GM19395 (cell line): ENCODE data around the gene DPP10.
"Not testable (repeated sequence)": the region's sequence is repeated elsewhere in the genome, so short reads cannot be mapped to it uniquely, and the experiment has no call there.

Experiments
- ATAC-seq: cut with Tn5 transposase; IDR thresholded peaks from one replicate; pipeline ENCODE4 v1.9.1; 2021; ENCODE audit warnings: mild to moderate bottlenecking, moderate library complexity; ENCODE audit not compliant: unreplicated experiment

Gene DPP10

DNA sequence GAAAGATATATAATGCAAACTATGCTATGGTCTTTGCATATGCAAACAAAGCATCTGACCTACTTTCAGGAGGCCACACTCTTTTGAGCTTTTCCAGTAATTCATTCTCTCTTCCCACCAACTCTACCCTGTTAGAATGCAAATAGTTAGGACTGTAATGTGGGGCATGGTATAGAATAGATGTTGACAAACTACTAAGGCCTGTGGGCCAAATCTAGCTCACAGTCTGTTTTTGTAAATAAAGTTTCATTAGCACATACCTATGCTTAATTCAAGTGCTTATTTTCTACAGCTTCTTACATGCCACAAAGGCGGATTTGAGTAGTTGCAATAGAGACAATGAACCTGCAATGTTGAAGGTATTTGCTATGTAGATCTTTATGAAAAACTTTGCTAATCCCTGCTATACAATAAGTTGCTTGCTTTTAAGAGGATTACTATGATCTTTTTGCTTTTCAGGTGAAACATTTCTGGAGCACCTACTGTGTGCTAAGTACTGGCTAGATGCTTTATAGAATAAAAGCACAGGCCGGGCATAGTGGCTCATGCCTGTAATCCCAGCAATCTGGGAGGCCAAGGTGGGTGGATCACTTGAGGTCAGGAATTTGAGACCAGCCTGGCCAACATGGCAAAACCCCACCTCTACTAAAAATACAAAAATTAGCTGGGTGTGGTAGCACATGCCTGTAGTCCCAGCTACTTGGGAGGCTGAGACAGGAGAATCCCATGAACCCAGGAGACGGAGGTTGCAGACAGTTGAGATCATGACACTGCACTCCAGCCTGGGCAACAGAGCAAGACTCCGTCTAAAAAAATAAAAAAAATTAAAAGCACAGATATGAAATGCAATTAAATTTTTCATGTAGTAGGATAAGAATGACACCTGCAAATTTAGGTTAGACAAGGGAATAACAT lies 267.8 kb downstream of the DPP10 start:
- no peak for ATAC-seq

- ATAC-seq: no peak
These were observed 271.9 kb downstream of the DPP10 start for GRCh38 chr2:114714313-114714712.

DNA sequence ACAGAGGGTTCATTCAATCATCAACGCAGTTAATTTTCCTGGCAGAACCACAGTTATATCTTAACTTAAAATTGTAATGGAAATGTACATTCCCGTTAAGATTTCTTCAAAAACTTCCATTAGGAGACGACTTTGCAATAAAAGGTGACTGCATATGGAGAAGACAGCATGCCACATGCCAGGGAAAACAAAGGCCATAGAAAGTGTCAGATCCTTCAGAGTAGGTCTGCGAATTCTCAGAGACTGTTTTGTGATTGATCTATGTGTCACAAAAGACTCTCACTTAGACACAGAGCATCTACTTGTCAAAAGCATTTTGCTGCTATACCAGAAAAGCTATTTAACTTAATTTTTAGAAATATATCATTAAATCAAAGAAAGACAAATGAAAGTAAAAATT lies 274.6 kb downstream of the DPP10 start:
- no peak for ATAC-seq

DNA sequence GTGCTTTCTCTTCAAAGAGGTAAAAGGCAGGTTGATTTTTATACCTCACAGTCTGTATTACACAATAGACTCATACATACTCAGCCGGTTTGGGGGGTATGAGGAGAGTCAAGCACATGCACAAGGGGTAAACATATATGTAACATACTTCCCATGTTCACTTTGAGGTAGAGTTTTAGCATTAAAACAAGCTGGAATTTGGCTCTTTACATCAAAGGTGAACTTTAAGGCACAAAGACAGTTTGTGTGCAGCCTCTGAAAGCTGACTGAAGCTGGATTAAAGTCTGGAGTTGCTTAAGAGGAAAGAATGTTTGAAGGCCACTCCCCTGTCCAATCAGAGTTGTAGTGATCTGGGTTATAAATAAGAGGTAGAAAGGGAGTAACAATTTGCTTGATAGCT lies 282.0 kb downstream of the DPP10 start:
- no peak for ATAC-seq

- ATAC-seq: no peak
These were observed 284.6 kb downstream of the DPP10 start for GRCh38 chr2:114727012-114727411.

GRCh38 chr2:114728372-114728771 lies 285.9 kb downstream of the DPP10 start:
- no peak for ATAC-seq

DNA sequence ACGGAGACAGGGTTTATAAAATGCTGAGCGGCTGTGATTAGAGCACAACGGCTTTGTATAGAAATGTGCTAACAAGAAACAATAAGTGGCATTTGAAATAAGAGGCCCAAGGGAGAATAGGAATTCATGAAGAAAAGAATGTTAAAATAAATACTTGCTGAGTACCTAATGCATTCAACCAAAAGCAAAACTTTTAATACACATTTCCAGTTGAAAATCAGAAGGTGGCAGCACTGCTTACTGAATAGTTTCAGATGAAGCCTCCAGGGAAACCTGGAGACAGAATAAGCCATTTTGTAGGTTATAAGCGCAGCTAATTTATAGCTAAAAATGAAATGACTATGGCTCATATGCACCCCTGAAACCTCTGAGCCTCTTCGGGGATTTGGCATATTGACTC lies 286.6 kb downstream of the DPP10 start:
- ATAC-seq: no peak

- no peak for ATAC-seq
These were observed 292.7 kb downstream of the DPP10 start for GRCh38 chr2:114735126-114735525.

DNA sequence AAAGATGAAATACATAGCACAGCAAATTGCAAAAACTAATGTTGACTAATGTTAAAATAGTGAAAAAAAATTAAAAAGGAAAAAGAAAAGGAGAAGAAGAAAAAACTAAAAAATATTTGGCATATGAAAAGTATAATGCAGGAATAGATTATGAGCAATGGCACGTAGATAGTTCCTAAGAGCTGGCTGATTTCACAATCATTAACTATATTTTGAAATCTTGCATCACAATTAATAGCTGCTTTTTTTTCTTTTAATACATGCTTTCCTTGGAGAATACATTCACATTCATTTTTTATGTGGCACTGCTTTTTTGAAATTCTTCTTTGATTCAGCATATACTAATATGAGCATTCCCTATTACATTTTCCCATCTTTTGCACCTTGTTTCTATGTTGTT lies 299.8 kb downstream of the DPP10 start:
- ATAC-seq: no peak

- no peak for ATAC-seq
These were observed 303.3 kb downstream of the DPP10 start for GRCh38 chr2:114745700-114746099.

DNA sequence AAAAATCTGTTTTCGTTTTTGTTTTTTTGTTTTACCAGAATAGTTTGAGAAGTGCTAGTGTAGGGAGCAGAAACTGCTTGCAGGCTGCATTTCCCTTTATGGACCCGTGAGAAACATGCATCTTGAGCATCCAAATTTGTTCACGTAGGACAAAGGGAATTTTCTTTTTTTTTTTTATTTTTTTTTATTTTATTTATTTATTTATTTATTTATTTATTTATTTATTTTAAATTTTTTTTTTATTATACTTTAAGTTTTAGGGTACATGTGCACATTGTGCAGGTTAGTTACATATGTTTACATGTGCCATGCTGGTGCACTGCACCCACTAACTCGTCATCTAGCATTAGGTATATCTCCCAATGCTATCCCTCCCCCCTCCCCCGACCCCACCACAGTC lies 305.7 kb downstream of the DPP10 start:
- not testable (repeated sequence) for ATAC-seq

- ATAC-seq: no peak
These were observed 310.0 kb downstream of the DPP10 start for GRCh38 chr2:114752425-114752824.

DNA sequence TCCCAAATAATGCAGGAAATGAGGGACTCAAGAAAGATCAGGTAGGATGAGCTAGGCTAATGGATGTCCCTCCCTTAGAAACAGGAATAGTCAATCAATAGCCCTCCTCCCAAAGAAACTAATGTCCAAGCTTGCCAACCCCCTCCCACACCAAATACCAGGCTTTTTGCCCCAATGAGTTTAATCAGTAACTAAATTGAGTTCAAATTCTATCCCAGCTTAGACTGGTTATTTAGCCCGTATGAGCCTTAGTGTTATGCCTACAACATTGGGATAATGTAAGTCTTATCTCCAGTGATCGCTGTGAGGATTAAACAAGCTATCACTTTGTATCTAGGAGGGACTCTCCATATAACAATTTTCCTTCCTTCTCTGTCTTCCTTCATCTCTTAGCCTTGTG lies 310.7 kb downstream of the DPP10 start:
- no peak for ATAC-seq

- ATAC-seq: no peak
These were observed 312.6 kb downstream of the DPP10 start for GRCh38 chr2:114754907-114755563.

DNA sequence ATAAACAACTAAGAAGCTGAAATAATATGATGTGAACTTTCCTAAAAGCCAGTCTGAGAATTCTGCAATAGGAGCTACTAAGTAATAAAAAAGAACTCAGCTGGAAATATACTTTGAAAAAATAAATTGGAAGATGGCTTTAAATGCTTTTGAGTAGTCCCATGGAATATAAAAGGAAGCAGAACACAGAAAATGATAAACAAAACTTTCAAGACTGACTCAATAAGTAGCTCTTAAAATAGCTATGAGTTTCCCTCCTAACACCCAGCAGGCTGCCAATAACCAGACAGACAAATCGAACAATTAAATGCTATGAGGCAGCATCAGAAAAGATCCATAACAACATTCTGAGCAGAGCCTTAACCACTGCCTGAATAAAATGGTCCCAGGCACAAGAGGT lies 319.9 kb downstream of the DPP10 start:
- no peak for ATAC-seq

- ATAC-seq: no peak
These were observed 320.5 kb downstream of the DPP10 start for GRCh38 chr2:114762986-114763385.

DNA sequence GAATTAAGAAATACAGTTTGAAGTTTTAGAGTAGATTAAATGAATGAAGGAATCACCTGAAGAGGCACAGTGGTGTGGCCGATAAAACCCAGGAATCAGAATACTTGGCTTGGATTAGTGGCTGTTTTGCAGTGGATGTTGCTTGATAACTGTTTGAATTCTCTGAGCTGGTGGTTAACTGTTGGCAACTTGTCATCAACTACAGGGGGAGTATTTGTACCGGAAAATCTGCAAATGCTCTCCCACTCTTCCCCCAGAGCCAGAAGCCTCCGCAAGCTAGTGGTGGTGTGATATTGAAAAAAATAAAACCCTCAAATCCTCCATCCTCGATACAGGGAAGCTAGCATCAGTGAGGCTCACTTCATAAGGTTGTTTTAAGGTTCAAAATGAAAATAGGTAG lies 326.7 kb downstream of the DPP10 start:
- ATAC-seq: no peak

GRCh38 chr2:114769991-114770390 lies 327.6 kb downstream of the DPP10 start:
- no peak for ATAC-seq

DNA sequence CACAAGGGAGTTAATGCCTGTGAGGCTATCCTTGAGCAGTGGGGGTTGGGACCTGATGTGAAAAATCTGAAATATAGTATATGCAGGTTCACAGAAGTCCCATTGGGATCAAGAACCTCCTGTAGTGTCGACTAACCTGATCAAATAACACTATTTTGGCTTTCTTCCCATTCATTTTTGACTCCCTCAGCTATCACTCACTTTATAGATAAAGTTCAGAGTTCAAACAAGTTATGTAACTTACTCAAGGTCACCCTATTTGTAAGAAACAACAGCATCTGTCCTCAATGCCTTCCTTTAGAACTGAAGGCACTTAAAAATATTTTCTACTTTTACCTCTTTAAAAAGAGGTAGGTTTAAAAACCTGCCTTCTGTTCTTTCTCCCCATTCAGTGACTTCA lies 341.6 kb downstream of the DPP10 start:
- no peak for ATAC-seq

DNA sequence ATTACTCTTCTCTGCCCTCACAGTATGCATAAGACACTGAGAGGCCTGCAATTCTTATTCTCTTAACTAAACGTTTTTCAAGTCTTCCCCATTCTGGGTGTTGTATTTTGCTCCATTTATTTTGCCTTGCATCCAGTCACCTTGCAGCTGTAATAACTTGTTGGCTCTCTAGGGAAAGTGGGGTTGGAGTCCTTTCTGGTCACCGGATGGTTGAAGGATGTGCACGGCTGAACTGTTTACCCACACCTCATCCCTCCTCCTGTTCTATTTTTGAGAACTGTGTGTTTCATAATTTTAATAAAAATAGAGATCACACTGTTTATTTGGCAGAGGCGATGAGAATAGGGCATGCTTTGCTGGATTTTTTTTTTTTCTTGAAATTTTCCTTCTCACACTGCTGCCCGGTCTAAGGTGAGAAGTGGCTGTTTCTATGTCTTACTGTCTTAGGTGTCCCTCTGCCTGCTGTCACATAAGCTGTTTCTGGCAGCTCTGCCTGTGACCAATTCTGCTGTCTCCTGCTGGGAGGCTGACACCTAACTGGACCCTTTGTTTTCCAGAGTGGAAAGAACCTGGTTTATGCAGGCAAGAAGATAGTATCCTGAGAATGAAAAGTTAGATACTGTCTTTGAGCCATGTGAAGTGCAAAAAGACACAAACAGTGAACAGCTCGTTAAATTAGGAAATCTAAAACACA lies 342.6 kb downstream of the DPP10 start:
- ATAC-seq: no peak

DNA sequence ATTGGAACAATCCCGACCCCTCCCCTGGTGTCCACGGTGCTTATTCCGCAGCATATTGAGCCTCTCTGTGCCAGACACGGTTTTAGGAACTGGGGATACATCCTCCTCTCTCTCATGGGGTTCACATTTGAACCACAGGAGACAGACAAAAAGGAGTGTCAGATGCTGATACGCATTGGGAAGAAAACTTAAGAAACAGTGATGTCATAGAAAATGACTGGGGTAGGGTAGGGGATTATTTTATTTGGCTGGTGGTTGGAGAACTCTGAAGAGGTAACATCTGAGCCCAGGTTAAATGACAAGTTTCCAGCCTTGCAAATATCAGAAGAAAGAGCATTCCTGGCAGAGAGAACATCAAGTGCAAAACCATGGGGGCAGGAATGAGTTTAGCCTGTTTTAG lies 344.5 kb downstream of the DPP10 start:
- ATAC-seq: no peak

GRCh38 chr2:114787486-114787885 lies 345.0 kb downstream of the DPP10 start:
- ATAC-seq: no peak
